ENCODE results near the gene PPP2R5C.
"Not testable (repeated sequence)": the region's sequence is repeated elsewhere in the genome, so short reads cannot be mapped to it uniquely, and the experiment has no call there.

Gene PPP2R5C

GRCh38 chr14:101956179-101956885 is 194.8 kb downstream of the PPP2R5C start:
- DNase-seq, result no peak

DNA sequence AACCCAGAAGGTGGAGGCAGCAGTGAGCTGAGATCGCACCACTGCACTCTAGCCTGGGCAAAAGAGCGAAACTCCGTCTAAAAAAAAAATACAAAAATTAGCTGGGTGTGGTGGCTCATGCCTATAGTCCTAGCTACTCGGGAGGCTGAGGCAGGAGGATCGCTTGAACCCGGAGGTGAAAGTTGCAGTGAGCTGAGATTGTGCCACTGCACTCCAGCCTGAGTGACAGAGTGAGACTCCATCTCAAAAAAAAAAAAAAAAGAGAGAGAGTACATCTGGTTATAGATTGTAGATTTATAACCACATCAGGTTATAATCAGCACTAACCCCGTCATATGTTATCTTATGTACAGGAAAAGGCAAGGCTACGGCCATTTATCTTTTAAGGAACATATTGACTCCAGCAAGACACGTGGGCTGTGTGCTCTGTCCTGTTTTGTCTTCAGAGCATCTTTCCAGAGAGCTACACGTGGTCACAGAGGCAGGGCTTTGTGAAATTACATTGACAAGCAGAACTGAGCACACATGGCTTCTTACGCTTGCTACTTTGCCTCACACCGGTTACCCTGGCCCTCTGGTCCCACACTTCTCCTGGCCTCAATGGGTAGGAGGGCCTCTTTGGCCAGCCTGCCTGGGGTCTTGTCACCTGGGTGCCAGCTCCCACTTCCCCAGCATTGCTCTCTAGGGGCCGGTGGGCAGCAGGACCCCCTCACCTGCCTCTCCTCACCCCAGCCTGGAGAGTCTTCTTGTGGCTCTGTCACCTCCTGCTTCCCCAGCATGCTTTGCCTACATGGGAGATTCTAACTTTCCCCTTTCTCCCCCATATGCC is 196.1 kb downstream of the PPP2R5C start:
- DNase-seq, result no peak

- DNase-seq, result no peak
Observed at GRCh38 chr14:101958418-101959180, 197.1 kb downstream of the PPP2R5C start.

DNA sequence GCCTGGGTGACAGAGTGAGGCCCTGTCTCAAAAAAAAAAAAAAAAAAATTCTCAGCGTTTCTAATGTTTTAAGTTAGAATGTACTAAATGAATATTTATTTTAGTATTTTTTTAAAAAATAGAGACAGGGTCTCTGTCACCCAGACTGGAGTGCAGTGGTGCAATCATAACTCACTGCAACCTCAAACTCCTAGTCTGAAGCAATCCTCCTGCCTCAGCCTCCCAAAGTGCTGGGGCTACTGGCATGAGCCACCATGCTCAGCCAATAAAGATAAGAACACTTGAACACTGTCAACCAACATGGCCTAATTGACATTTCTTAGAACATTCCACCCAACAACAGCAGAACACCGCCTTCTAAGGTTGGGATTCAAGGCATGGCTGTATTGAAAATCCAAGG is 197.8 kb downstream of the PPP2R5C start:
- DNase-seq, result no peak

GRCh38 chr14:101960225-101960624 is 198.7 kb downstream of the PPP2R5C start:
- no peak for DNase-seq

- peak; percentile 25 for DNase-seq
Observed at GRCh38 chr14:101961011-101961721, 199.7 kb downstream of the PPP2R5C start.

- DNase-seq, result no peak
Observed at GRCh38 chr14:101961746-101962502, 200.4 kb downstream of the PPP2R5C start.

GRCh38 chr14:101962503-101962874 is 201.0 kb downstream of the PPP2R5C start:
- DNase-seq, result no peak

DNA sequence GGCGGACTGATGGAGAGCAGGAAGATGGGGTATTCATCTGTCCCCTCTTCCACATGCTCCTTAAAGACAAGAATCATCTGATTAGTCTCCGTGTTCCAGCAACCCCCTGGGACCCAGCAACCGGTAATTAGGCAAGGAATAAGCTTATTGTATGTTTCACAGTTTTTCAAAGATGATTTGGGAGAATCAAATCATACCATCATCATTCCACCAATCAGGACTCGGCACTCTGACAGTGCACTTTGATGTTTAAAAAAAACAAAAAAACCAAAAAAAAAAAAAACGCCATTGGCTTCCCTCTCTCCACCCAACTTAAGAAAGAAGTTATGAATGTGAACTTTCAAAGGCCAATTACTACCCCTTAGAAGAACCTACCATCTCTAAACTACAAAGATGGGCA is 201.5 kb downstream of the PPP2R5C start:
- no peak for DNase-seq

GRCh38 chr14:101963656-101964296 is 202.3 kb downstream of the PPP2R5C start:
- DNase-seq, result no peak

DNA sequence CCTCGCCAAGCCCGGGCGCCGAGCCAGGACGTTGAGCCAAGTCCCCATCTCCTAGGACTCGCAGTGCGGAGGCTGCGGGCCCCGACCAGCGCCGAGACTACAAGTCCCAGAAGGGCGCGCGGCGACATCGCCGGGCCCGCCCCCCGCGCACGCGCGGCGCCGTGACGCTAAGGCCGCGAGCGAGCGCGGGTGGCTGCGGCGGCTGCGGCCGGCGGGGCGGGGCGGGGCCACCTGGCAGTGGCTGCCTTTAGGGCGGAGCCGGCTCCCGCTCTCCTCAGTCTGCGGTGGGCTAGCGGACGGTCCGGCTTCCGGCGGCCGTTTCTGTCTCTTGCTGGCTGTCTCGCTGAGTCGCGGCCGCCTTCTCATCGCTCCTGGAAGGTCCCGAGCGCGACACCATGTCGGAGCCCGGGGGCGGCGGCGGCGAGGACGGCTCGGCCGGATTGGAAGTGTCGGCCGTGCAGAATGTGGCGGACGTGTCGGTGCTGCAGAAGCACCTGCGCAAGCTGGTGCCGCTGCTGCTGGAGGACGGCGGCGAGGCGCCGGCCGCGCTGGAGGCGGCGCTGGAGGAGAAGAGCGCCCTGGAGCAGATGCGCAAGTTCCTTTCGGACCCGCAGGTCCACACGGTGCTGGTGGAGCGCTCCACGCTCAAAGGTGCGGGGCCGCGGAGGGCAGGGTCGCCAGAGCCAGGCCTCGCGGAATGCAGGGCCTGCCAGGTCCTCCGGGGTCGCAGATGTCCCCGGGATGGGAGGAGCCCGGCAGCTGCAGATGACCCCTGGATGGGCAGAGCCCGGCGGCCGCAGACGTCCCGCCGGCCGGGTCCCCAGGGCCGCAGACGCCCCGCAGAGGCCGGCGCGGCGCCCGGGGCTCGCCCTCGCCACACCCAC is 203.0 kb downstream of the PPP2R5C start, which contains the start of gene DYNC1H1:
DYNC1H1 (plus strand) TSS at position 277 of the 884 bp plus-strand sequence; CDS start at position 396, 119 bp downstream.
- DNase-seq, result peak; percentile 59

DNA sequence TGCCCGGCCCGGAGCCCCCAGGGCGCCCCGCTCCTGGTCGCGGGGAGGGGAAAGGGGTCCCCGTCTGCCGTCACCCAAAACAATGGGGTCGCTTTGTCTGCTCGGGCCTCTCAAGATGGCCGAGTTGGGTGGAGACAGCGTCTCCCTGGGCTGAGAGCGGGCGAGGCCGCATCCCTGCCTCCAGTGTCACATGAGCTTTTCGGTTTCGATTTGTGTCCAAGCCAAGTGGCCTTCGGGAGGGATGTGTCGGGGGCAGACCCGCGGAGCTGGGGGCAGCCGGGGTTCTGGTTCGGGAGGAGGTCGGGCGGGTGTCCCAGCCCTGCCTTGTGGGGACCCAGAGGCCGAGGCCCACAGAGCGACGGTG is 203.7 kb downstream of the PPP2R5C start:
- DNase-seq, result no peak

DNA sequence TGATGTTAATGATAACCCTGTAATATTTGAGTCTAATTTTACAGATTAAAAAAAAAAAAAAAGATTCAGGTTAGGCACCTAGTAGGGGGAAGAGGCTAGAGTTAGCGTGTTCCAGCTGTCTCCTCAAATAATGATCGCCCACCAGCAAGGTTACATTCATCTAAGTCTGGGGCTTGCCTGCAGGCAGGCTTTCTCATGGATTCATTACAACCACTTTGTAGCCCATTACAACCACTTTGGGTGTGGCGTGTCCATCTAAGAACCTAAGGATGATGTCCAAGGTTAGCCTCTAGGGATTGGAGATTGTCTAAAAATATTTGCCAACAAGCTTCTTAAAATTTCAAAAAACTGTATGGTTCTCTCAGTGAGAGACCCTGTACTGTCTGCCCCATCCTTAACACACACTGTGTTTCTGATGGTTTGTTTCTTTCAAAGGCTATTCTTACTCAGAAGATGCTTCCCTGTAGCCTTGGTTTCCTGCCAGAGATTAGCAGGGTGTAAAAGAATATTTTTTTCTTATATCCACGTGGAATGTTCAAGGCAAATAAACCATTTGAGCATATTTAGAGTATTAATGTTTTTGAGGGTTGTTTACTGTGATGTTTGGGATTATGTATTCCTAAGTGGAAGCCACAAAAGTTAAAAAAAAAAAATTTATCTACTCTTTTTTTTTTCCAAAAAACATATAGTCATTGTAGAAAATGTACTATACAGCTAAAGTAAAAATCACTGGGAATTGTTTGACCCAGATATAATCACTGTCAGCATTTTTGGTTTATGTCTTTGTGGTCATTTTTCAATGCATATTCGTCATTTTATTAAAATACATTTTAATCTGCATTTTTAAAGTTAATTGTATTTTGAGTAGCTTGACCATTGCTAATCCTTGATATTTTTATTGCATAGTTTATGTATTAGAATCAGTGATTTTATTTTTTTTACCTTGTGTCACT is 204.5 kb downstream of the PPP2R5C start:
- no peak for DNase-seq

- DNase-seq, result no peak
Observed at GRCh38 chr14:101966742-101967141, 205.2 kb downstream of the PPP2R5C start.

GRCh38 chr14:101968186-101968585 is 206.7 kb downstream of the PPP2R5C start:
- DNase-seq, result no peak

DNA sequence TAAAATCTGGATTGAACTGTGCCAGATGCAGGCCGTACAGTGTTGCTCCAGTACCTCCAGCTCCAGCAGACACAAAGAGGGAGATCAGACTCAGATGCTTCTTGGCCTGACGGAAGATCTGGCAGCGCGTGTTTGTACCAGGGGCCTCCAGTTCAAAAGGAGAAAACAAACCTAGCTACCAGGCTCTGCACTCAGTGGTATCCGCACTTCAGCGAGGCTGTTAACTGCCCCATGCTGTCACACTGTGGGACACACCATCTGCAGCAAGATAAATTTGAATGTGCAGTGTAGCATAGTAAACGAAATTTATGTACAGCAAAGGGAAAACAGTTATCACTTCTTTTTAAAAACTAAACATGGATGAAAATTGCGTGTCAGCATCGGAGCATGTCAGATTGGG is 208.0 kb downstream of the PPP2R5C start:
- no peak for DNase-seq

- DNase-seq, result no peak
Observed at GRCh38 chr14:101970830-101971400, 209.4 kb downstream of the PPP2R5C start.

DNA sequence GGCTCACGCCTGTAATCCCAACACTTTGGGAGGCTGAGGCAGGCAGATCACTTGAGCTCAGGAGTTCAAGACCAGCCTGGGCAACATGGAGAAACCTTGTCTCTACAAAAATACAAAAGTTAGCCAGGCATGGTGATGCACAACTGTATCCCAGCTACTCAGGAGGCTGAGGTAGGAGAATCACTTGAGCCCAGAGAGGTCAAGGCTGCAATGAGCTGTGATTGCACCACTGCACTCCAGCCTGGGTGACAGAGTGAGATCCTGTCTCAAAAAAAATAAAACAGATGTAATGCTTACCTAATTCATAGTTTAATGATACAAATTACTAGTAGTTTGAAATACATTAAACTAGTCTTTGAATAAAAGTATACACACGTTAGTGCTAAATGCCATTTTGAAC is 209.9 kb downstream of the PPP2R5C start:
- not testable (repeated sequence) for DNase-seq
